T-cell (primary cell): ENCODE results near the gene MYCN. TPM values are rescaled to one million over a fixed set of nuclear protein-coding genes. Genes with fewer than 3 reads are reported as not detected.

Source experiments
- ATAC-seq, 4 experiments: fragments of 200-7000 bp in 3 of 4; fragments of 150-1000 bp in 1 of 4; cut with Tn5 transposase; replicated peaks in 1 of 4; 1 replicate in 3 of 4; 2 replicates in 1 of 4; pipeline ENCODE4 v1.10.0; 2021; ENCODE audit warnings: moderate library complexity in 3 of 4, mild to moderate bottlenecking in 2 of 4, moderate number of reproducible peaks in 1 of 4
- CTCF ChIA-PET, 2 donors: fragments of 300-600 bp; sonication (Branson Sonifier 250); formaldehyde crosslinking; loops; one replicate each; lab custom pipeline; 2022; ENCODE audit warnings: antibody characterized with exemption in 2 of 2; lab: Charles Lee
- POLR2A ChIA-PET, 2 donors: fragments of 300-600 bp; sonication (Branson Sonifier 250); formaldehyde crosslinking; loops; one replicate each; lab custom pipeline; 2022; ENCODE audit warnings: antibody characterized with exemption in 2 of 2; lab: Charles Lee
- DNase-seq, 35 experiments: peaks; one replicate each; pipeline versions ENCODE4 v3.0.0 to v3.0.0-alpha.2; 2013 to 2023
- H3K27ac ChIP-seq: one replicate; pipeline ENCODE4 v1.5.1; 2013; ENCODE audit warnings: low read length
- H3K27me3 ChIP-seq, 2 experiments: replicated peaks in 1 of 2; 1 replicate in 1 of 2; 2 replicates in 1 of 2; pipeline versions ENCODE4 v1.6.1 to v1.7.0; 2013; ENCODE audit warnings: low read length in 1 of 2, mixed read lengths in 1 of 2; ENCODE audit not compliant: control insufficient read depth in 2 of 2, insufficient read depth in 2 of 2; ENCODE audit errors: extremely low read depth in 1 of 2
- H3K36me3 ChIP-seq, 2 donors: 1 replicate in 1 of 2; 2 replicates in 1 of 2; pipeline versions ENCODE4 v1.6.1 to v1.7.0; 2013; ENCODE audit warnings: low read length in 1 of 2; ENCODE audit not compliant: control insufficient read depth in 2 of 2, insufficient read depth in 1 of 2; ENCODE audit errors: extremely low read depth in 1 of 2
- H3K4me1 ChIP-seq, 2 experiments: 1 replicate in 1 of 2; 2 replicates in 1 of 2; pipeline versions ENCODE4 v1.6.1 to v1.7.0; 2013; ENCODE audit warnings: low read length in 2 of 2, mixed read lengths in 1 of 2; ENCODE audit not compliant: insufficient read depth in 2 of 2, control insufficient read depth in 1 of 2; ENCODE audit errors: extremely low read depth in 1 of 2
- H3K4me3 ChIP-seq, 2 donors: 1 replicate in 1 of 2; 2 replicates in 1 of 2; pipeline versions ENCODE4 v1.5.1 to v1.7.0; 2013; ENCODE audit warnings: mild to moderate bottlenecking in 2 of 2, low read length in 1 of 2, moderate library complexity in 1 of 2; ENCODE audit not compliant: control insufficient read depth in 1 of 2; ENCODE audit errors: extremely low read depth in 1 of 2
- H3K9me3 ChIP-seq: 2 replicates; pipeline ENCODE4 v1.7.0; 2013
- H3K27ac Mint-ChIP-seq, 2 donors: one replicate each; pipeline ENCODE4 v1.8.0; 2020 to 2021; ENCODE audit warnings: mild to moderate bottlenecking in 2 of 2, mixed read lengths in 2 of 2
- H3K27me3 Mint-ChIP-seq, 2 donors: one replicate each; pipeline ENCODE4 v1.8.0; 2021 to 2022; ENCODE audit warnings: mixed read lengths in 2 of 2
- H3K36me3 Mint-ChIP-seq: one replicate; pipeline ENCODE4 v1.8.0; 2021; ENCODE audit warnings: mixed read lengths
- H3K4me1 Mint-ChIP-seq, 3 donors: one replicate each; pipeline ENCODE4 v1.8.0; 2020 to 2022; ENCODE audit warnings: mixed read lengths in 3 of 3, mild to moderate bottlenecking in 1 of 3
- H3K4me3 Mint-ChIP-seq, 3 donors: one replicate each; pipeline ENCODE4 v1.8.0; 2020 to 2022; ENCODE audit warnings: mild to moderate bottlenecking in 3 of 3, mixed read lengths in 3 of 3, moderate library complexity in 3 of 3
- H3K9me3 Mint-ChIP-seq, 3 donors: one replicate each; pipeline ENCODE4 v1.8.0; 2020 to 2022; ENCODE audit warnings: mixed read lengths in 3 of 3
- WGBS: methylation state at CpG from one replicate; pipeline ENCODE4 v1.1.5; 2013; ENCODE audit warnings: missing lambda C conversion rate; ENCODE audit not compliant: insufficient coverage; 5-methylcytosine and 5-hydroxymethylcytosine counted together
- total RNA-seq, 35 experiments: library from RNA in 6 of 35; stranded (reverse) in 6 of 35; fragments of 120-200 nt in 1 of 35; gene quantifications; one replicate each; pipeline versions ENCODE4 v1.2.1 to v1.2.4 and lab custom pipeline; 2013 to 2026

Gene MYCN
- total RNA-seq, 5 donors from 2014 or later (not counting 1 experiment from before 2014, with no cell fraction given): 0.25 to 1.5 (median 1.3) TPM

DNA sequence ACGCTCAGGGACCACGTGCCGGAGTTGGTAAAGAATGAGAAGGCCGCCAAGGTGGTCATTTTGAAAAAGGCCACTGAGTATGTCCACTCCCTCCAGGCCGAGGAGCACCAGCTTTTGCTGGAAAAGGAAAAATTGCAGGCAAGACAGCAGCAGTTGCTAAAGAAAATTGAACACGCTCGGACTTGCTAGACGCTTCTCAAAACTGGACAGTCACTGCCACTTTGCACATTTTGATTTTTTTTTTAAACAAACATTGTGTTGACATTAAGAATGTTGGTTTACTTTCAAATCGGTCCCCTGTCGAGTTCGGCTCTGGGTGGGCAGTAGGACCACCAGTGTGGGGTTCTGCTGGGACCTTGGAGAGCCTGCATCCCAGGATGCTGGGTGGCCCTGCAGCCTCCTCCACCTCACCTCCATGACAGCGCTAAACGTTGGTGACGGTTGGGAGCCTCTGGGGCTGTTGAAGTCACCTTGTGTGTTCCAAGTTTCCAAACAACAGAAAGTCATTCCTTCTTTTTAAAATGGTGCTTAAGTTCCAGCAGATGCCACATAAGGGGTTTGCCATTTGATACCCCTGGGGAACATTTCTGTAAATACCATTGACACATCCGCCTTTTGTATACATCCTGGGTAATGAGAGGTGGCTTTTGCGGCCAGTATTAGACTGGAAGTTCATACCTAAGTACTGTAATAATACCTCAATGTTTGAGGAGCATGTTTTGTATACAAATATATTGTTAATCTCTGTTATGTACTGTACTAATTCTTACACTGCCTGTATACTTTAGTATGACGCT, 5.8 kb downstream of the MYCN start:
- peaks cover 3 to 31% of the 10 kb centered on the region in 2 donors for H3K27me3 Mint-ChIP-seq
- POLR2A ChIA-PET: no interaction called here

DNA sequence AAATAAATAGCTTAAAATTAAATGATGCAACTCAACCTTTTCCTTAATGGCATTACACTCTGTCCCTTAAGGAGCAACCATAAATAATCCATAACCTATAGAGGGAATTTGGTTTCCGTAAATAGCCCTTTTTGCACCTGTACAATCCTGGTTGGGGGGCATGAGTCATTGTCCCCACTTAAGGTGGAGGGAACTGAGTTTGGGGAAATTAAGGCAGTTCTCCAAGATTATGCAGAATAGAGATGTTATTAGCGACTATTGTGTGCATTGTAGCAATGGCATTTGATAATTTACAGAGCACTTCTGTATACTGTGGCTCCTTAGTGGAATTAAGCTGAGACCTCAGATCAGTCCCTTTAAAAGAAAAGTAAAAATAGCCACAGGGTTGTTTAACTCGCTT, 6.6 kb downstream of the MYCN start:
- POLR2A ChIA-PET: no interaction called here
- Histone ChIP-seq H3K27ac (no peak overlapping the region), H3K27me3 (peaks cover 0 to 28% of the 10 kb centered on the region in 2 experiments), H3K4me1 (peaks cover 11 to 16% of the 10 kb centered on the region in 2 experiments), H3K36me3 (no peaks in the 10 kb centered on the region), H3K4me3 (no peak overlapping the region), H3K9me3 (no peaks in the 10 kb centered on the region)
- Mint-ChIP-seq H3K4me1 (peaks cover 17 to 23% (median 18%) of the 10 kb centered on the region in 3 donors), H3K9me3 (no peaks in the 10 kb centered on the region), H3K27ac (no peak overlapping the region), H3K36me3 (no peaks in the 10 kb centered on the region), H3K4me3 (no peak overlapping the region), H3K27me3 (peaks cover 0 to 28% of the 10 kb centered on the region in 2 donors)
- ATAC-seq (no peak), DNase-seq (no peak)
- 80% methylated on average over 2 of the region's 3 CpGs for WGBS
- CTCF ChIA-PET: no interaction called here

More for the DNA sequence above, 5.8 kb downstream of the MYCN start:
- Mint-ChIP-seq H3K27ac (no peak overlapping the region), H3K4me3 (no peak overlapping the region), H3K9me3 (no peaks in the 10 kb centered on the region), H3K36me3 (no peaks in the 10 kb centered on the region), H3K4me1 (peaks cover 21 to 26% (median 22%) of the 10 kb centered on the region in 3 donors)
- H3K36me3 ChIP-seq: no peaks in the 10 kb centered on the region
- H3K4me1 ChIP-seq: peaks cover 18 to 25% of the 10 kb centered on the region in 2 experiments
- no peaks in the 10 kb centered on the region for H3K9me3 ChIP-seq
- DNase-seq: no peak
- H3K27me3 ChIP-seq: peaks cover 0 to 37% of the 10 kb centered on the region in 2 experiments
- 76% methylated on average over 3 of the region's 17 CpGs for WGBS
- no peak overlapping the region for H3K4me3 ChIP-seq
- no peak overlapping the region for H3K27ac ChIP-seq
- ATAC-seq: no peak
- CTCF ChIA-PET: no interaction called here

DNA sequence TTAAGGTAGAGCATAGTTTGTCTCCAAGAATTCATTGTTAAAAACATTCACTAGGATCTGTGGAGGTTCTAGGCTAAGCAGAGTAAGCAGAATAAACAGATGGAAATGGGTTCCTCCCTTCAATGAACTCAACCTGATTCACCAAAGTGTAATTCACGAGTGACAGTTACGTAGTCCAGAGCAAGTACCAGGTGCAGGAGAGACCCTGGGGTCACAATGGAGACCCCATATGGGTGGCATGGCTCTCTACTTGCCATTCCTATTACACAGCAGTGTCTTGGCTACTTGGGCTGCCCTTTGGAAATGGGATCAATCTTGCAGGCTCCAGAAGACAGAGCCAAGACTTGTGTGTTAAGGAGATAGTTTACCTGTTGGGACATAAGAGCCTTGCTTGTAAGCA, 7.1 kb downstream of the MYCN start:
- H3K27ac ChIP-seq: no peak overlapping the region
- H3K4me1 ChIP-seq: peaks cover 11 to 14% of the 10 kb centered on the region in 2 experiments
- no peak overlapping the region for H3K4me3 Mint-ChIP-seq
- no peaks in the 10 kb centered on the region for H3K9me3 Mint-ChIP-seq
- peaks cover 17 to 23% (median 18%) of the 10 kb centered on the region in 3 donors for H3K4me1 Mint-ChIP-seq
- H3K27ac Mint-ChIP-seq: no peak overlapping the region
- no peak for ATAC-seq
- H3K9me3 ChIP-seq: no peaks in the 10 kb centered on the region
- no peak overlapping the region for H3K4me3 ChIP-seq
- CTCF ChIA-PET: no interaction called here
- no peak for DNase-seq
- H3K27me3 ChIP-seq: peaks cover 0 to 25% of the 10 kb centered on the region in 2 experiments
- no peaks in the 10 kb centered on the region for H3K36me3 Mint-ChIP-seq
- 90% methylated on average over 2 of the region's 2 CpGs for WGBS
- H3K27me3 Mint-ChIP-seq: peaks cover 0 to 28% of the 10 kb centered on the region in 2 donors
- no peaks in the 10 kb centered on the region for H3K36me3 ChIP-seq
- POLR2A ChIA-PET: no interaction called here

DNA sequence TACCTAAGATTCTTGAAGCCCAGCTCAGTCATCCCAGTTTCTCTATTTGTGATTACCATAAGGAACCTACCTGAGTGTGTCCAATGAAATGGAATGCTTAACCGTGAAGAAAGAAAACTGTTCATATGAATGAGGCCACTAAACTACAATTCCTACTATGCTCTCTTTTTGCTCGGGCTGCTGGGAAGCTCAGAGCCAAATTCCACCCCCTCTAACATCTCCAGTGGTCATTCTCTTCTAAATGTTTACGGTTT, 8.3 kb downstream of the MYCN start:
- ChIA-PET POLR2A (no interaction called here), CTCF (interaction anchor here in 1 of 2 donors (0.5 kb wide), 1 partner anchor 213 kb away, joined by 3 read pairs; no protein-coding TSS in a partner anchor)
- WGBS: 100% methylated on average over 1 of the region's 3 CpGs
- no peak overlapping the region for H3K4me3 ChIP-seq
- peaks cover 0 to 19% of the 10 kb centered on the region in 2 donors for H3K27me3 Mint-ChIP-seq
- H3K4me3 Mint-ChIP-seq: no peak overlapping the region
- H3K4me1 ChIP-seq: peaks cover 4% of the 10 kb centered on the region in 2 experiments
- H3K27ac ChIP-seq: no peak overlapping the region
- H3K4me1 Mint-ChIP-seq: peaks cover 8 to 13% (median 8%) of the 10 kb centered on the region in 3 donors
- no peak overlapping the region for H3K27ac Mint-ChIP-seq
- H3K9me3 Mint-ChIP-seq: no peaks in the 10 kb centered on the region
- H3K27me3 ChIP-seq: peaks cover 0 to 15% of the 10 kb centered on the region in 2 experiments
- H3K36me3 ChIP-seq: no peaks in the 10 kb centered on the region
- H3K9me3 ChIP-seq: no peaks in the 10 kb centered on the region
- ATAC-seq: no peak
- DNase-seq: no peak
- H3K36me3 Mint-ChIP-seq: no peaks in the 10 kb centered on the region

DNA sequence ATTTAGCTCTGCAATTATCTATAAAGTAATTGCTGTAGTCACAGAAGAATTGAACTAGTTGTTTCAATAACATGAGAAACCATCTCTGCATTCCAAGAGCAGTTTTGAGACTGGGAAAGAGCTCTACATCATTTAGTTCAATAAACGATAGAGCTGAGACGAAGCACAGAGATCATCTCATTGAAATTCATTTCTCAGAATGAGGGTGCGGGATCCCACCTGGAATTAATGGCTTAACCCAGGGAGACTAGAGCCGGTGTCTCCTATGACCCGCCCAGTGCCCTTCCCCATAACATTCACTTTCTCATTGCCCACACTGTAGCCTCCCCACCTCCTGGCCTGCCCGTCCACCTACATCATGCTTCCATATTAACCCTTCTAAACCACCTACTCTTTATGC, 8.8 kb downstream of the MYCN start:
- CTCF ChIA-PET: interaction anchor here in 1 of 2 donors (0.5 kb wide), 1 partner anchor 213 kb away, joined by 3 read pairs; no protein-coding TSS in a partner anchor
- Mint-ChIP-seq H3K36me3 (no peaks in the 10 kb centered on the region), H3K4me3 (no peak overlapping the region), H3K27ac (no peak overlapping the region), H3K27me3 (peaks cover 0 to 15% of the 10 kb centered on the region in 2 donors), H3K9me3 (no peaks in the 10 kb centered on the region), H3K4me1 (peaks cover 3 to 8% (median 3%) of the 10 kb centered on the region in 3 donors)
- Histone ChIP-seq H3K27ac (no peak overlapping the region), H3K9me3 (no peaks in the 10 kb centered on the region), H3K4me3 (no peak overlapping the region), H3K27me3 (peaks cover 0 to 11% of the 10 kb centered on the region in 2 experiments), H3K4me1 (no peaks in the 10 kb centered on the region), H3K36me3 (no peaks in the 10 kb centered on the region)
- no peak for DNase-seq
- 100% methylated on average over 3 of the region's 6 CpGs for WGBS
- no peak for ATAC-seq
- POLR2A ChIA-PET: no interaction called here

DNA sequence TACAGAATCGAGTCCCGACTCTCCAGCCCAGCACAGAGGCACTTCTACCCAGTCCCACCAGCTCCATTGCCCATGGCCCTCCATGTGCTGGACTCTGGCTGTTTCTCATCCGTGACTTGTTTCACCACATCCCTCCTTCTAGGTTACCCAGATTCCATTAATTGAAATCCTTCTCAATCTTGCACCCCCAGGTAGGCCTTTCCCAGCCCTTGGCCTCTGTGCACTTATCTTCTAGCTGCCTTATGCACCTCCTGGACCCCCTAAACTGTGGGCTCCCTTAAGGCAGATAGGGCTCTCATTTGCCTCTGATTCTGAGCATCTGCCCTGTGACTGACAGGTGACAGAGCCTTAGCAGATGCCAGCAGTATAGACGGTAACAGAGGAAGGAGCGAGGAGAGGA, 9.2 kb downstream of the MYCN start:
- H3K36me3 Mint-ChIP-seq: no peaks in the 10 kb centered on the region
- WGBS: 83% methylated on average over 2 of the region's 5 CpGs

More for the DNA sequence above, 9.2 kb downstream of the MYCN start:
- no peak overlapping the region for H3K4me3 ChIP-seq
- POLR2A ChIA-PET: no interaction called here
- H3K27ac ChIP-seq: no peak overlapping the region
- H3K27me3 Mint-ChIP-seq: peaks cover 0 to 11% of the 10 kb centered on the region in 2 donors
- H3K4me1 ChIP-seq: no peaks in the 10 kb centered on the region
- DNase-seq (no peak), ATAC-seq (no peak)
- H3K27me3 ChIP-seq: peaks cover 0 to 11% of the 10 kb centered on the region in 2 experiments
- H3K4me3 Mint-ChIP-seq: no peak overlapping the region
- H3K36me3 ChIP-seq: no peaks in the 10 kb centered on the region
- CTCF ChIA-PET: no interaction called here
- no peaks in the 10 kb centered on the region for H3K9me3 Mint-ChIP-seq
- H3K4me1 Mint-ChIP-seq: peaks cover 0 to 4% (median 0%) of the 10 kb centered on the region in 3 donors
- no peak overlapping the region for H3K27ac Mint-ChIP-seq
- no peaks in the 10 kb centered on the region for H3K9me3 ChIP-seq
